NCI-H82 treated with DMSO at 0.1 percent for 48 hours (cell line): ENCODE results near the gene DENND10.
"Not testable (repeated sequence)": the region's sequence is repeated elsewhere in the genome, so short reads cannot be mapped to it uniquely, and the experiment has no call there.

Experiments
- DNase-seq: peaks from one replicate; lab custom pipeline; 2025; ENCODE audit not compliant: unreplicated experiment; lab: John Stamatoyannopoulos, UW

The DENND10 gene

DNA sequence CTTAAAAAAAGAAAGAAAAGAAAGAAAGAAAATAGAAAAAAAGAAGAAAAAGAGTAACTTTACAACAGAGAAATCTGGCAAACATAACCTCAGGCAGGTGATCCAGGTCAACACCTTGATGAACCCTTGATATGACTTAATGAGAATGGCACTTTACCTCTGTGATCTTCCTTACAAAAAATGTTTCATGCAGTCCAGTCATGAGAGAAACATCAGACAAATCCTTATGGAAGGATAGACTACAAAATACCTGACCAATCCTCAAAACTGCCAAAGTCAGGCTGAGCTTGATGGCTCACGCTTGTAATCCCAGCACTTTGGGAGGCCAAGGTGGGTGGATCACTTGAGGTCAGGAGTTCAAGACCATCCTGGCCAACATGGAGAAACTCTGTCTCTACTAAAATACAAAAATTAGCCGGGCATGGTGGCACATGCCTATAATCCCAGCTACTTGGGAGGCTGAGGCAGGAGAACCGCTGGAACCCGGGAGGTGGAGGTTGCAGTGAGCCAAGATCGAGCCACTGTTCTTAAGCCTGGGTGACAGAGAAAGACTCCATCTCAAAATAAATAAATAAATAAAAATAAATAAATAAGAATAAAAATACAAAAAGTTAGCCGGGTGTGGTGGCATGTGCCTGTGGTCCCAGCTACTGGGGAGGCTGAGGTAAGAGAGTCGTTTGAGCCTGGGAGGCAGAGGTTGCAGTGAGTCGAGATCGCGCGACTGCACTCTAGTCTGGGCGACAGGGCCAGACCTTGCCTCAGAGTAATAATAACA is 7.1 kb upstream of the DENND10 start:
- DNase-seq: not testable (repeated sequence)

DNA sequence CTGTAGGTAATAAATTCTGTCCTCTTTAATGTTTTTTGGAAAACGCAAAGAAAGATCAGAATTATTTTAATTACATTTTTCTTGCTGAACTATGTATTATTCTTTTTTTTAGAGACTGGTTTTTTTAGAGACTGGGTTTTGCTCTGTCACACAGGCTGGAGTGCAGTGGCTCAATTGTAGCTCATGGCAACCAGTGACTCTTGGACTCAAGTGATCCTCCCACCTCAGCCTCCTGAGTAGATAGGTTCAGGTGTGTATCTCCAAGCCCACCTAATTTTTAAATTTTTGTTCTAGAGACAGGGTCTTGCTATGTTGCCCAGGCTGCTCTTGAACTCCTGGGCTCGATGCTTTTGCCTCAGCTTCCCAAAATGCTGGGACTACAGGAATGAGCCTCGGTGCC is 5.3 kb upstream of the DENND10 start:
- DNase-seq: no peak

DNA sequence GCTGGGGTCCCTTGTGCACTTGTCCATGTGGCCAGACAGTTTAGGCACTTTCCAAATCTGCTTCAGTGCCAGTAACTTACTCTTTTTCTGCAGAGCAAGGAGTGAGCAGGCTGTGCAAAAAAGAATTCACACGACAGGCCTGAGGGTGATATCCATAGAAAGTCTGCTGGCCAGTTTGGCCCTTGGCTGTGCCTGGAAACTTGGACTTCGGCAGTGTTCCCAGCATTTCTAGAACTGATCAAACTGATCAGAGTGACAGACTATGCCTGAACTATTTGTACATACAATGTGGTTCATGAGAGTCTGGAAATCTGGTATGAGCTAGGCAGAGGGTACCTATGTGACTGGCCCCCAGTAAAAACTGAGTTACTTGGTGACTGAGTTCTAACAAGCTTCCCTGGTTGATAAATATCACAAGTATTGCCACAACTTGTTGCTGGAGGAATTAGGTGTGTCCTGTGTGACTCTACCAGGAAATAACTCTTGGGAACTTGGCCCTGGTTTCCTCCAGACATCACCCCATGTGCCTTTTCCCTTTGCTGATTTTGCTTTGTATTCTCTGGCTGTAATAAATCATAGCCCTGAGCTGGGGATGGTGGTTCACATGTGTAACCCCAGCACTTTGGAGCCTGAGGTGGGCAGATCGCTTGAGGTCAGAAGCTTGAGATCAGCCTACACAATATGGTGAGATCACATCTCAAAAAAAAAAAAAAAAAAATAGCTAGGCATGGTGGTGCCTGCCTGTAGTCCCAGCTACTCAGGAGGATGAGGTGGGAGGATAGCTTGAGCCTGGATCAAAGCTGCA is 3.3 kb upstream of the DENND10 start:
- DNase-seq: no peak

DNA sequence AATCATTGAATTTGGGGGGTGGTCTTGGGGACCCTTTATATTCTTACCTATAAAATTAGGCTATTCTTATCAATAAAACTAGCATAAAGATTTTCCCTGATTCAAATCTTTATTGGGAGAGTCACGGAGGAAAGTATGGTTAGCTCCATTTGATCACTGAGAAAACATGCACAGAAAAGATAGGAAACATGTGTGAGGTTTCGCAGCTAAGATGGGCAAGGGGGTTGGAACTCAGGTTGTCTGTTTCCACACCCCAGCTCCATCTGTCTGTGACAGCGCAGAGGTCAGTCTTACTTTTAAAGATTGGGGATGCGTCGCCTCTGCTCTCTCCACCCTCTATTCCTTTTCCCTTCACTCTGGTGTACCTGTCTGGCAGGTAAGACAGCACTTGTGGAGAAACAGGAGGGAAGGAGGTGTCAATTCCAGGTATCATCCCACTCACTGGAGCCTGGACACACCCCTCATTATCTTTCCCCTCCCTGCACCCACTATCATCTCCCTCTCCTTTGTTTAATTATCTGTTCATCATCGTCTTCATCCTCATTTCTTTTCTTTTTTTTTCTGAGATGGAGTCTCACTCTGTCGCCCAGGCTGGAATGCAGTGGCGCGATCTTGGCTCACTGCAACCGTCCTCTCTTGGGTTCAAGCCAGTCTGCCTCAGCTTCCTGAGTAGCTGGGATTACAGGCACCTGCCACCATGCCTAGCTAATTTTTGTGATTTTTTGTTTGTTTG is 2.4 kb upstream of the DENND10 start:
- no peak for DNase-seq

DNA sequence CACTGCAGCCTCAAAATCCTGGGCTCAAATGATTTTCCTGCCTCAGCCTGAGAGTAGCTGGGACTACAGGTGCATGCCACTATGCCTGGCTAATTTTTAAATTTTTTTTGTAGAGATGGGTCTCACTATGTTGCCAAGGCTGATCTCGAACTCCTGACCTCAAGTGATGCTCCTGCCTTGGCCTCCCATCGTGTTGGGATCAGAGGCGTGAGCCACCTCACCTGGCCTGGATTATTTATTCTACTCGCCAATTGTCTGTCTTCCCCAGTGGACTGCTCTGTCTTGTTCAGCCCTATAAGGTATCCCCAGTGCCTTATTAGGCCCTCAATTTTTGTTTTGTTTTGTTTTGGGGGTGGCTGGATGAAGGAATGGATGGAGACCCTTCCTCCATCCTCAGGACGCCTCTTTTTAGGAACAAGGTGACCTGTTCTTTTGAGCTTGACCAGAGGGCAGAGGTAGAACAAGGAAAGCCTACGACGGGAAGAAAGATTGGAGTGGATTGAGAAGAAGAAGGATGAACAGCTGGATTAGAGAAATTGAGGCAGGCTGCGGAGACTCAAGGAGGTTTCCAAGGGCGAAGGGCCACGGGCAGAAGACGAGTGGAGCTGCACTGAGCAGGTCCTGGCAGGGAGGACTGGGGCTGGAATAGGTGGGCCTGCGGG is 541 bp upstream of the DENND10 start:
- no peak for DNase-seq

DNA sequence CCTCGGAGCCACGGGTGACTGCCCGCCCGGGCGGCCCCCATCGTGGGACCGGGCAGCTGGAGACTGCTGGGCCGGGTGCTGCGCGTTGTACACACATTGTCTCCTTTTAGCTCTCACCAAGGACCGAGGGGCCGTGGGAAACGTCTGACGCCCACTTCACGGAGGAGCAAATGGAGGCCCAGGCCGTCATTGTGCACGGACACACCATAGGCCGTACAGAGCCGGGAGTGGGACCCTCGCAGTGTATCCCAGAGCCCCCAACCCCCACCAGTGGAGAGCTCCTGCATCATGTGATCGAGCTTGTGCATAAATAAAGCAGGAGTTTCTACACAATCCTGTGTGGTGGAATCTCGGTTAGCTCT is 722 bp downstream of the DENND10 start:
- no peak for DNase-seq

DNA sequence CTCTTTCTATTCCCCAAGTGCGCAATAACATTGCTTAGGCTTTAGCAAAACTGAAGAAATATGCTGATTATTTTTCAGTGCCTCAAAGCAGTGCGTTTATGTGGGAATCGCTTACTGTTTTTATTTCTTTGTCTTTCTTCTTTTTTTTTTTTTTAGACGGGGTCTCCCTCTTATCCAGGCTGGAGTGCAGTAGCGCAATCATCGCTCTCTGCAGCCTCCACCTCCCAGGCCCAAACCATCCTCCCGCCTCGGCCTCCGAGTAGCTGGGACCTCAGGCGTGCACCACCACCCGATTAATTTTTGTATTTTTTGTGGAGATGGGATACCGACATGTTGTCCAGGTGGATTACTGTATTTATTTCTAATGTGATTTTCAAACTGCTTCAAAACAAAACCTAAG is 1.2 kb downstream of the DENND10 start:
- DNase-seq: no peak

DNA sequence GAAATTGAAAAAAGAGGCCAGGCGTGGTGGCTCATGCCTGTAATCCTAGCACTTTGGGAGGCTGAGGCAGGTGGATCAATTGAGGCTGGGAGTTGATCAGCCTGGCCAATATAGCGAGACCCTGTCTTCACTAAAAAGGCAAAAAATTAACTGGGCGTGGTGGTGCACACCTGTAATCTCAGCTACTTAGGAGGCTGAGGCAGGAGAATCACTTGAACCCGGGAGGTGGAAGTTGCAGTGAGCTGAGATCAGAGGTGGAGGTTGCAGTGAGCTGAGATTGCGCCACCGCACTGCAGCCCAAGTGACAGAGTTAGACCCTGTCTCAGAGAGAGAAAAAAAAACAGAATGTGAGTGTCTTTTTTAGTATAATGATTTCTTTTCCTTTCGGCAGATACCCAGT is 2.0 kb downstream of the DENND10 start:
- not testable (repeated sequence) for DNase-seq

DNA sequence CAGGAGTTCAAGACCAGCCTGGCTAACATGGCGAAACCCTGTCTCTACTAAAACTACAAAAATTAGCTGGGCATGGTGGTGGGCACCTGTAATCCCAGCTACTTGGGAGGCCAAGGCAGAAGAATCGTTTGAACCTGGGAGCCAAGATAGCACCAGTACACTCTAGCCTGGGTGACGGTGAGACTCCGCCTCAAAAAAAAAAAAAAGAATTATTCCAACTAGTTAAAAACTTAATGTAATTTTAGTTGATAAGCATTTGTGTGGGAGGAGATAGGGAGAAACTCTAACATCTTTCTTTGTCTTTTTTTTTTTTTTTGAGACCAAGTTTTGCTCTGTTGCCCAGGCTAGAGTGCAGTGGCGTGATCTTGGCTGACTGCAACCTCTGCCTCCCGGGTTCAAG is 3.2 kb downstream of the DENND10 start:
- not testable (repeated sequence) for DNase-seq

DNA sequence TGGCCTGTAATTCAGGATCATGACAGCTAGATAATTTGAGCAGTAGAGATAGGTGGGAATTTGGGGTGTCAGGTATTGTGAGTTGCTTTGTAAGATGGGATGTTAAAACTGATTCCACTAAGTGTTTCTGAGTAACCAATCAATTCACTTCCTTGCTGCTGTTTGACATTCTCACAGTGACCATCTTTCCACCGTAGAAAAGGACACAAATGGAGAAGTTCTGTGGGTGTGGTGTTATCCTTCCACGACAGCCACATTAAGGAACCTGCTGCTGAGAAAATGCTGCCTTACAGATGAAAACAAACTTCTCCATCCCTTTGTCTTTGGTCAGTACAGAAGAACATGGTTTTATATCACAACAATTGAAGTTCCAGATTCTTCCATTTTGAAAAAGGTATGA is 3.9 kb downstream of the DENND10 start:
- not testable (repeated sequence) for DNase-seq

DNA sequence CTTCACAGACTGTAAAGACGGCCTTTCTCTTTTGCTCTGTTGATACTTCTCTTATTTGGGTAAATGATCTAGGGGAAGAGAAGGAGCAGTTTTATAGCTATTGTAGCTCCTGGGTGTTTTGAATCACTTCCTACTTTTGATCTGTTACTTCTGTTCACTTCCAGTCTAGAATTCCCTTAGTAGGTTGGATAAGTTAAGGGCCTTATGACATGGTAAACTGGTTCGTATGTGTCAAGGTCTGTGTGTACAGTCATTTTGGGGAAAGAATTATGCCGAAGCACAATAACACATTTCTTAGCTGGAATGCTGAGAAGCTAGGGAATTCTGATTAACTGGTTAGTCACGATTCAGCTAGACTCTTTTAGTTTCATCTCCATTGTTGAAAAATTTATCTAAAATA is 8.1 kb downstream of the DENND10 start:
- DNase-seq: no peak

DNA sequence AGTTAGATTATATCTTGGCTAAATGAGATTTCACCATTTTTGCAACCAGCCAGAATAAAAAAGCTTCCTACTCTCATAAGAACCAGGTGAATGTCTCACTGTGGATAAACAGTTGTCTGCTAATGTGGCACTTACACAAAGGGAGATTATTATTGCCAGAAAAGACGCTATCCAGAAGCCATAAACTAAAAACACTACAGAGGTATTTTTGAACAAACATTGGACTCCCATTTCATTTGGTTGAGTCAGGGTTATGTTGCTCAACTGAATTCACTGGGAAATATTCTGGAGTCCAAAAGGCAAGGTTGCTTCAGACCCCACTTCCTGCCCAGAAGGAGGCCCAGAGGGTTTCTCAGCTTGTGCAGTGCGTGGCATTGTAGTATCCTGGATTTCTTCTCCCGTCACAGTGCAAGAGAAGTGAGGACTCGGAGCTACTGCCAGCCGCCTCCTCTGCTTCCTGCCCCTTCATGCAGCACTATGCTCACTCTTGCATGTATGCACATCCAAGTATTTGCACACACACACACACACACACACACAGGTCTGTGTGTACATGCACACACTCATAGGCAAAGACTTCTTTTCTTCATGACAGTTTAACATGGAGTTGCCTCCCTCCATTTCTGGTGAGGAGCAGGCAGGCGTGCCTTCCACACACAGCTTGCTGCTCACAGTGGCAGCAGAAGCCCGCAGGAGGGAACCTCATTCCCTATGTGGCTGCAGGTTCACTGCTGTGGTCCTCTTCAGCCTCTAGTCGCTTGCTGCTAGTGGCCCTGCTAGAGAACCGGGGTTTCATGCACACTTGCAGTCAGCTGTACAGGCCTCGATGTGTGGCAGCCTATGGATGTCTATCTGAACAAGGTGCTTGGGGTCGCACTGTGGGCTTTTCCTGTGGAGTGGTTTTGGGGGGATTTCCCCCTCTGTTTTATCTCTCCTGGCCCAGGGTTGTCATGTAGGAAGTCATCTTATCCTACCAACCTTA is 10.1 kb downstream of the DENND10 start:
- no peak for DNase-seq

DNA sequence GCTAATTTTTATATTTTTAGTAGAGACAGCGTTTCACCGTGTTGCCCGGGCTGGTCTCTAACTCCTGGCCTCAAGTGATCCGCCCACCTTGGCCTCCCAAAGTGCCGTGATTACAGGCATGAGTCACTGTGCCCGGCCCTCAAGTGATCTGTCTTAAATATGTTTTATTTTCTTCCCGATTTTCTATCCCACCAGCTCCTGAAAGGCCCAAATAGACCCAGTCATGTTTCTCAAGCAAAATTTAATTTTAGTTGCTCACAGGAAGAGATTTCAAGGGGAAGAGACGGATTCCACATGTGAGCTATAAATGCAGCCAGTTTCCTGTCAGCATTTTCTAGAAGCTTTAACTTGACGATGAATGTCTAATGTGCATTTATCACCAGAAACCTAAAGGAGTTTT is 12.0 kb downstream of the DENND10 start:
- no peak for DNase-seq

DNA sequence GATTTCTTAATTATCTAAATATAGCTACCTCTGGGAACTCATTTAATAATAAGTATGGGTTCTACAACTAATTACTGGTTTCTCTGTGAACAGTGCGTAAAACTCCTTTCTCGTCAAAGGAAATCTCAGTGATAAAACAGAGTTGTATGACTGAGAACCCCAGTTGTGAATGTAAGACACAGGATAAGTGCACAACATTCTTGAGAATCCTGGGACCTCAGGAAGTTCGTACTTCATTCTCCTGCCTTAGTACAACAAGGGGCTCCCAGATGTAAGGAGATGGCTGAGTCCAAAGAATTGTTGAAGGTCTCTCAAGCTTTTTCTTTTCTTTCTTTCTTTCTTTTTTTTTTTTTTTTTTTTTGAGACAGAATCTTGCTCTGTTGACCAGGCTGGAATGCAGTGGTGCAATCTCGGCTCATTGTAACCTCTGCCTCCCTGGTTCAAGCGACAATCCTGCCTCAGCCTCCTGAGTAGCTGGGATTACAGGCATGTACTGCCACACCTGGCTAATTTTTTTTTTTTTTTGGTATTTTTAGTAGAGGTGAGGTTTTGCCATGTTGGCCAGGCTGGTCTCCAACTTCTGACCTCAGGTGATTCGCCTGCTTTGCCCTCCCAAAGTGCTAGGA is 12.5 kb downstream of the DENND10 start:
- no peak for DNase-seq

DNA sequence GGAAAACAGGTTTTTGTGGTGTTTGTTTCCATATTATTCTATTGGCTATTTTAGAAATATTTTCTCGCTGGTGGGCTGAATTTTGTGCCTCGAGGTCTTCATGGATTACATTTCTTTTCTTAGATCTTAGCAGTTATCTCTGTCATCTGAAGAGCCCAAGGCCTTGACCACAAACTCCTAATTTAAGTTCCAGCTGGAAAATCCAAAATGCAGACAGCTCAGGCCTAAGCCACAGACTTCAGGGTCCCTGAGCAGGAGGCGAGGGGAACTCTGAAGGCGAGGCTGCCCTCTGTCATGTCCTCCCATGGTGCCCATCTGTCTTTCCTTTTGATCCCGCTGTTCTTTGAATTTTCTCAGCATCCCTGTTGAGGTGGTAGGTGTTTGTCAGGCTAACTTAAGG is 14.3 kb downstream of the DENND10 start:
- DNase-seq: no peak

DNA sequence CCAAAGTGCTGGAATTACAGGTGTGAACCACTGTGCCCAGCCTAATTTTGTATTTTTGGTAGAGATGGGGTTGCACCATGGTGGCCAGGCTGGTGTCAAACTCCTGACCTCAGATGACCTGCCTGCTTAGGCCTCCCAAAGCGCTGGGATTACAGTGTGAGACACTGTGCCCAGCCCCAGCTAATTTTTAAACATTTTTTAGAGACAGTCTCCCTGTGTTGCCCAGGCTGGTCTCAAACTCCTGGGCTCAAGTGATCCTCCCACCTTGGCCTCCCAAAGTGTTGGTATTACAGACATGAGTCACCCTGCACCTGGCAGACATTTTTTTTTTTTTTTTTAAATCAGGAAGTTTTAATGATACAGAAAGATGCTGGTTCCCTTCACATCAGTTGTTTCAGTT is 15.5 kb downstream of the DENND10 start:
- DNase-seq: no peak

DNA sequence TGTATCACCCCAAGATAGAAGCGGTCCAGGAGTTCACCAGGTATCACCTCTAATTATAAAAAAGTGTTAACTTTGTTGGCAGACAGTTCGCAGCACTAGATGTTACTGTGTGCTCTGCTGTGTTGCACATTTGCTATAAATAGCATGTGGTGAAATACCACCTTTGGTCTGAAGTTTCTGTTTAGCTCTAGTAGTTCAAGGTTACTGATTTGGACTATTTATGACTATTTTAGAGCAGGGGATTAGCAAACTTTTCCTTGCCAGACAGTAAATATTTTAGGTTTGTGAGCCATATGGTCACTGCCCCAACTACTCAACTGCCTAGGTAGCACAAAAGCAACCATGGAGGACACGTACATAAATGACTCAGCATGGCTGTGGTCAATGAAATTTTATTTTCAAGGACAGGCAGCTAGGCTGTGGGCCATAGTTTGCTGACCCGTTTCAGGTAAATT is 16.5 kb downstream of the DENND10 start:
- DNase-seq: no peak

DNA sequence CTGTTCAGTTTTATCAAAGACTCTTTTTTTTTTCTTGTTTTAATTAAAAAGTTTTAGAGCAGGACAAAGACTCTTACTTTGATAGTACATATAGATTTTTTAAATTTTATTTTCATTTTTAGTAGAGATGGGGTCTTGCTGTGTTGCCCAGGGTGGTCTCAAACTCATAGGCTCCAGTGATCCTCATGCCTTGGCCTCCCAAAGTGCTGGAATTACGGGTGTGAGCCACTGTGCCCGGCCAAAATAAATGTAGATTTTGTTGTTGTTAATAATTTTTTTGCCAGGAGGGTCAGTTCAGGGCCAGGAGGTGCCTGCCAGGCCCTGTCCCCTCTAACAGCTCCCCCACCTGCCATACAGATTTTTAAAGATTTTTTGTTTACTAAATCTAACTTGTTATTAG is 17.0 kb downstream of the DENND10 start:
- no peak for DNase-seq

DNA sequence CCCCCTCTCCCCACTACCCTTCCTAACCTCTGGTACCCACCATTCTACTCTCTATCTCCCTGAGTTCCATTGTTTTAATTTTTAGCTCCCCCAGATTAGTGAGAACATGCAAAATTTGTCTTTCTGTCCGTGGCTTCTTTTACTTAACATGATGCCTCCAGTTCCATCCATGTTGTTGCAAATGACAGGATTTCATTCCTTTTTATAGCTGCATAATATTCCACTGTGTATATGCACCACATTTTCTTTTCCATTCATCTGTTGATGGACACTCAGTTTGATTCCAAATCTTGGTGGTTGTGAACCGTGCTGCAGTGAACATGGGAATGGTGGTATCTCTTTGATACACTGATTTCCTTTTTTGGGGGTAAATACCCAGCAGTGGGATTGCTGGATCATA is 22.0 kb downstream of the DENND10 start:
- no peak for DNase-seq

DNA sequence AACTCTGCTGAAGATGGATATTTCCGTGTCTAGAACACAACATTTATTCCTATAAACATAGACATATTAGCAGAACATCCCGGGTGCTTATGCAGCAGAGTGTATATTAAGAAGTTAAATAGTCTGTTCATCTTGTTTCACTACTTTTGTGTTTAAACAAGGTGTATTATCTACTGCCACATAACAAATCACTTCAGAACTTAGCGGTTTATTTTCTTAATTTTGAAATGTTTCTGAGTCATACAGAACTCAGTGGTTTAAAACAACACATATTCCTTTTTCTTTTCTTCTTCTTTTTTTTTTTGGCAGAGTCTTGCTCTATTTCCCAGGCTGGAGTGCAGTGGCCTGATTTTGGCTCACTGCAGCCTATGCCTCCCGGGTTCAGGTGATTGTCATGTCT is 25.8 kb downstream of the DENND10 start:
- no peak for DNase-seq
